K562 (cell line): ENCODE results near the gene GPX7. TPM values are rescaled to one million over a fixed set of nuclear protein-coding genes. Genes with fewer than 3 reads are reported as not detected.

ENCODE experiments used
- CBX5 ChIP-seq: IDR thresholded peaks from 2 replicates; pipeline ENCODE4 v1.6.1; 2014; ENCODE audit warnings: low read depth, borderline replicate concordance
- CREB5 ChIP-seq: fragments of 250-450 bp; sonication (Bioruptor Pico); IDR thresholded peaks from 2 replicates; pipeline ENCODE4 v1.5.0; 2020; ENCODE audit warnings: mild to moderate bottlenecking
- CXXC5 ChIP-seq: fragments of 250-450 bp; sonication (Bioruptor Pico); IDR thresholded peaks from 2 replicates; pipeline ENCODE4 v1.8.0; 2022; ENCODE audit warnings: inconsistent platforms, mild to moderate bottlenecking, moderate library complexity
- GABPA ChIP-seq: fragments of 200-800 bp; sonication (Bioruptor generic); conservative IDR thresholded peaks from 2 replicates; pipeline ENCODE4 v1.6.1; 2016; ENCODE audit warnings: low read depth, missing genetic modification characterization, missing compliant biosample characterization
- KLF6 ChIP-seq: fragments of 250-450 bp; sonication (Bioruptor Pico); IDR thresholded peaks from 2 replicates; pipeline ENCODE4 v1.4.0; 2020; ENCODE audit warnings: mild to moderate bottlenecking, moderate library complexity, borderline replicate concordance
- L3MBTL2 ChIP-seq: fragments of 450-650 bp; IDR thresholded peaks from 2 replicates; pipeline ENCODE4 v1.6.1; 2016; ENCODE audit warnings: mild to moderate bottlenecking, moderate library complexity
- MAX ChIP-seq: sonication (generic); formaldehyde crosslinking; IDR thresholded peaks from 2 replicates; pipeline ENCODE4 v1.9.0; 2022; ENCODE audit warnings: mild to moderate bottlenecking, missing genetic modification reagents
- MECOM ChIP-seq: fragments of 250-450 bp; sonication (Bioruptor Pico); IDR thresholded peaks from 2 replicates; pipeline ENCODE4 v1.8.0; 2022; ENCODE audit warnings: inconsistent platforms
- NFE2L1 ChIP-seq: fragments of 450-650 bp; IDR thresholded peaks from 2 replicates; pipeline ENCODE4 v1.6.1; 2016; ENCODE audit warnings: missing genetic modification characterization, low read depth, mild to moderate bottlenecking, missing compliant biosample characterization, moderate library complexity, borderline replicate concordance
- NFIC ChIP-seq: fragments of 450-650 bp; IDR thresholded peaks from 2 replicates; pipeline ENCODE4 v1.6.1; 2017; ENCODE audit warnings: mild to moderate bottlenecking, inconsistent platforms
- NR2C1 ChIP-seq, 2 experiments: fragments of 450-650 bp; IDR thresholded peaks; 2 replicates each; pipeline ENCODE4 v1.6.1; 2017; ENCODE audit warnings: mild to moderate bottlenecking in 2 of 2, antibody characterized with exemption in 1 of 2, inconsistent platforms in 1 of 2, missing compliant biosample characterization in 1 of 2, missing genetic modification characterization in 1 of 2
- PCBP1 ChIP-seq: fragments of 200-400 bp; formaldehyde crosslinking; IDR thresholded peaks from 2 replicates; pipeline ENCODE4 v1.6.1; 2018; ENCODE audit warnings: mild to moderate bottlenecking, low read depth, low read length; ENCODE audit not compliant: poor library complexity, severe bottlenecking
- TFAM ChIP-seq: fragments of 250-450 bp; sonication (Bioruptor Pico); conservative IDR thresholded peaks from 2 replicates; pipeline ENCODE4 v1.5.0; 2021; ENCODE audit warnings: mild to moderate bottlenecking, moderate library complexity
- TRIM25 ChIP-seq: fragments of 450-650 bp; IDR thresholded peaks from 2 replicates; pipeline ENCODE4 v1.7.0; 2016; ENCODE audit warnings: borderline replicate concordance
- USF2 ChIP-seq: sonication (generic); formaldehyde crosslinking; IDR thresholded peaks from 2 replicates; pipeline ENCODE4 v1.5.0; 2020; ENCODE audit warnings: missing genetic modification reagents
- ZBTB34 ChIP-seq: fragments of 250-450 bp; sonication (Bioruptor Pico); IDR thresholded peaks from 2 replicates; pipeline ENCODE4 v1.8.0; 2021; ENCODE audit warnings: mild to moderate bottlenecking, moderate library complexity
- ZNF197 ChIP-seq: fragments of 200-800 bp; sonication (Bioruptor generic); IDR thresholded peaks from 2 replicates; pipeline ENCODE4 v1.6.1; 2016; ENCODE audit warnings: low read depth, missing genetic modification characterization, missing compliant biosample characterization
- ZNF239 ChIP-seq: fragments of 250-450 bp; sonication (Bioruptor Pico); IDR thresholded peaks from 2 replicates; pipeline ENCODE4 v1.4.0; 2020; ENCODE audit warnings: mild to moderate bottlenecking
- ZNF830 ChIP-seq: fragments of 250-450 bp; sonication (Bioruptor Pico); IDR thresholded peaks from 2 replicates; pipeline ENCODE4 v1.5.0; 2021; ENCODE audit warnings: mild to moderate bottlenecking
- polyA plus RNA-seq, 8 experiments: library from polyadenylated mRNA; depleted of rRNA in 4 of 8; stranded (reverse) in 5 of 8; unstranded in 3 of 8; fragments of >200 nt; fragmentation: Nextera tagmentation in 2 of 8; fragmentation: Illumina TruSeq in 1 of 8; extraction: Ambion mirVana in 2 of 8; extraction: Trizol in 1 of 8; gene quantifications; 2 replicates each; pipeline versions ENCODE4 v1.2.1 to v1.2.3, GENCODE V29; 2011 to 2014; ENCODE audit warnings: inconsistent platforms in 1 of 8, missing spikeins in 1 of 8
- total RNA-seq, 7 experiments: library from RNA; depleted of rRNA in 6 of 7; stranded (reverse); fragments of >200 nt in 6 of 7; fragmentation: Illumina TruSeq in 2 of 7; extraction: Trizol in 2 of 7; gene quantifications; 2 replicates each; pipeline versions ENCODE4 v1.2.1 to v1.2.3, GENCODE V29; 2011 to 2021; ENCODE audit warnings: low replicate concordance in 1 of 7

The GPX7 gene
- total and polyA plus RNA-seq, 9 of the 15 experiments (the other 6 are each of a cell fraction or from before 2014, with no cell fraction given), result 0.08 TPM; not detected in 8

GRCh38 chr1:52635321-52636089 is 33.3 kb downstream of the GPX7 start (continued):
- no peak for TF ChIP-seq CREB5 (CRISPR knock-in tag)
- TF ChIP-seq MAX (CRISPR knock-in tag), result no peak
- TF ChIP-seq CBX5, result no peak
- no peak for TF ChIP-seq L3MBTL2
- TF ChIP-seq TRIM25, result no peak
- TF ChIP-seq NFE2L1 (tag), result peak; percentile 40; the same call in 1 of the 2 replicates
- 0 out of 2 replicates have a peak, but pooled peaks have one; percentile 21 for TF ChIP-seq ZBTB34 (CRISPR knock-in tag)
- TF ChIP-seq GABPA (tag), result no peak
- no peak for TF ChIP-seq NFIC
- TF ChIP-seq PCBP1, result no peak
- TF ChIP-seq ZNF197, result peak; percentile 70; the same call in 1 of the 2 replicates
- TF ChIP-seq ZNF830 (CRISPR knock-in tag), result 0 out of 2 replicates have a peak, but pooled peaks have one; percentile 43
- TF ChIP-seq ZNF239, result peak; percentile 28; the same call in 1 of the 2 replicates
- TF ChIP-seq USF2, result peak; percentile 45
- TF ChIP-seq KLF6, result peak; percentile 72; the same call in 1 of the 2 replicates
- peak; percentile 54 for TF ChIP-seq CXXC5 (CRISPR knock-in tag)
- TF ChIP-seq MECOM, result peak; percentile 87
- TF ChIP-seq NR2C1 (IDR thresholded peaks at IDR 0.05), result no peak
- peak; percentile 76 for TF ChIP-seq NR2C1 (tag; IDR thresholded peaks at IDR 0.05)
- TF ChIP-seq TFAM (CRISPR knock-in tag), result no peak
